Measurements from ENCODE around the gene CYP19A1. TPM values are rescaled to one million over a fixed set of nuclear protein-coding genes. Genes with fewer than 3 reads are reported as not detected.

The CYP19A1 gene
- total and polyA plus RNA-seq, 10 of the 15 experiments (the other 5 are each of a cell fraction or from before 2014, with no cell fraction given), result 0.08 to 1.8 (median 0.70) TPM

DNA sequence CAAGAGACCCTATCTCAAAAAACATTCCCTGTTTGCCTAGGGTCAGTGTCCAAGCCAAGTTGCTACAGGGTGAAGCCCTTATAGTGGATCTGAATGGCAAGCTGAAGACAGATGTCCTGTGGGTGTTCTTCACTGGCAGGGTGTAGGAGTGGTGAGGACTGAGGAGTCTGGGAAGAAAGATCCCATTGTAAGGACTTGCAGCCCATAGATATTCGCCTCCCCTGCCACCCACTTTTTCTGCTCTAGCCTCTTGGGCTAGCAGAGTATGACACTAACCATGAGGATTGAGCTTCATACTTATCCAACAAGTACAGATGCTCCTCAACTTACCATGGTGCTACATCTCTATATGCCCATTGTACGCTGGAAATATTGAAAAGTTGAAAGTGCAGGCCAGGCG, 13.2 kb downstream of the CYP19A1 start (continued):
- TF ChIP-seq, protein P1, sequence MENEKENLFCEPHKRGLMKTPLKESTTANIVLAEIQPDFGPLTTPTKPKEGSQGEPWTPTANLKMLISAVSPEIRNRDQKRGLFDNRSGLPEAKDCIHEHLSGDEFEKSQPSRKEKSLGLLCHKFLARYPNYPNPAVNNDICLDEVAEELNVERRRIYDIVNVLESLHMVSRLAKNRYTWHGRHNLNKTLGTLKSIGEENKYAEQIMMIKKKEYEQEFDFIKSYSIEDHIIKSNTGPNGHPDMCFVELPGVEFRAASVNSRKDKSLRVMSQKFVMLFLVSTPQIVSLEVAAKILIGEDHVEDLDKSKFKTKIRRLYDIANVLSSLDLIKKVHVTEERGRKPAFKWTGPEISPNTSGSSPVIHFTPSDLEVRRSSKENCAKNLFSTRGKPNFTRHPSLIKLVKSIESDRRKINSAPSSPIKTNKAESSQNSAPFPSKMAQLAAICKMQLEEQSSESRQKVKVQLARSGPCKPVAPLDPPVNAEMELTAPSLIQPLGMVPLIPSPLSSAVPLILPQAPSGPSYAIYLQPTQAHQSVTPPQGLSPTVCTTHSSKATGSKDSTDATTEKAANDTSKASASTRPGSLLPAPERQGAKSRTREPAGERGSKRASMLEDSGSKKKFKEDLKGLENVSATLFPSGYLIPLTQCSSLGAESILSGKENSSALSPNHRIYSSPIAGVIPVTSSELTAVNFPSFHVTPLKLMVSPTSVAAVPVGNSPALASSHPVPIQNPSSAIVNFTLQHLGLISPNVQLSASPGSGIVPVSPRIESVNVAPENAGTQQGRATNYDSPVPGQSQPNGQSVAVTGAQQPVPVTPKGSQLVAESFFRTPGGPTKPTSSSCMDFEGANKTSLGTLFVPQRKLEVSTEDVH (IDR thresholded peaks at IDR 0.05; ENCODE audit: low read depth, partially characterized antibody), result no peak
- no peak for TF ChIP-seq CBFB (IDR thresholded peaks at IDR 0.05; ENCODE audit: low read depth)
- TF ChIP-seq CREM (IDR thresholded peaks at IDR 0.05; ENCODE audit: low read depth), result no peak
- TF ChIP-seq MEF2B (IDR thresholded peaks at IDR 0.05; ENCODE audit: partially characterized antibody, poor library complexity, severe bottlenecking), result no peak
- no peak for TF ChIP-seq RCOR1 (conservative IDR thresholded peaks at IDR 0.05; ENCODE audit: low read depth, low read length)
- TF ChIP-seq SREBF2 (IDR thresholded peaks at IDR 0.05; ENCODE audit: low read length), result no peak
- no peak for TF ChIP-seq TARDBP (IDR thresholded peaks at IDR 0.05; ENCODE audit: borderline replicate concordance)
- TF ChIP-seq, protein P2, sequence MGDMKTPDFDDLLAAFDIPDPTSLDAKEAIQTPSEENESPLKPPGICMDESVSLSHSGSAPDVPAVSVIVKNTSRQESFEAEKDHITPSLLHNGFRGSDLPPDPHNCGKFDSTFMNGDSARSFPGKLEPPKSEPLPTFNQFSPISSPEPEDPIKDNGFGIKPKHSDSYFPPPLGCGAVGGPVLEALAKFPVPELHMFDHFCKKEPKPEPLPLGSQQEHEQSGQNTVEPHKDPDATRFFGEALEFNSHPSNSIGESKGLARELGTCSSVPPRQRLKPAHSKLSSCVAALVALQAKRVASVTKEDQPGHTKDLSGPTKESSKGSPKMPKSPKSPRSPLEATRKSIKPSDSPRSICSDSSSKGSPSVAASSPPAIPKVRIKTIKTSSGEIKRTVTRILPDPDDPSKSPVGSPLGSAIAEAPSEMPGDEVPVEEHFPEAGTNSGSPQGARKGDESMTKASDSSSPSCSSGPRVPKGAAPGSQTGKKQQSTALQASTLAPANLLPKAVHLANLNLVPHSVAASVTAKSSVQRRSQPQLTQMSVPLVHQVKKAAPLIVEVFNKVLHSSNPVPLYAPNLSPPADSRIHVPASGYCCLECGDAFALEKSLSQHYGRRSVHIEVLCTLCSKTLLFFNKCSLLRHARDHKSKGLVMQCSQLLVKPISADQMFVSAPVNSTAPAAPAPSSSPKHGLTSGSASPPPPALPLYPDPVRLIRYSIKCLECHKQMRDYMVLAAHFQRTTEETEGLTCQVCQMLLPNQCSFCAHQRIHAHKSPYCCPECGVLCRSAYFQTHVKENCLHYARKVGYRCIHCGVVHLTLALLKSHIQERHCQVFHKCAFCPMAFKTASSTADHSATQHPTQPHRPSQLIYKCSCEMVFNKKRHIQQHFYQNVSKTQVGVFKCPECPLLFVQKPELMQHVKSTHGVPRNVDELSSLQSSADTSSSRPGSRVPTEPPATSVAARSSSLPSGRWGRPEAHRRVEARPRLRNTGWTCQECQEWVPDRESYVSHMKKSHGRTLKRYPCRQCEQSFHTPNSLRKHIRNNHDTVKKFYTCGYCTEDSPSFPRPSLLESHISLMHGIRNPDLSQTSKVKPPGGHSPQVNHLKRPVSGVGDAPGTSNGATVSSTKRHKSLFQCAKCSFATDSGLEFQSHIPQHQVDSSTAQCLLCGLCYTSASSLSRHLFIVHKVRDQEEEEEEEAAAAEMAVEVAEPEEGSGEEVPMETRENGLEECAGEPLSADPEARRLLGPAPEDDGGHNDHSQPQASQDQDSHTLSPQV (IDR thresholded peaks at IDR 0.05), result no peak
- TF ChIP-seq POLR2AphosphoS2 (IDR thresholded peaks at IDR 0.05; ENCODE audit: low read depth, low read length), result no peak
